A549 (cell line): ENCODE measurements around the gene ZNF362. TPM values are rescaled to one million over a fixed set of nuclear protein-coding genes. Genes with fewer than 3 reads are reported as not detected.

Experiments
- ATAC-seq, 2 experiments: fragments of 200-7000 bp in 1 of 2; fragments of >200 bp in 1 of 2; cut with Nextera tagmentation in 1 of 2; cut with Tn5 transposase in 1 of 2; 3 replicates each; pipeline versions ENCODE4 v1.8.0 to v1.9.1; 2018 to 2020; ENCODE audit warnings: mild to moderate bottlenecking in 1 of 2, moderate library complexity in 1 of 2
- CTCF ChIA-PET: fragments of 300-600 bp; sonication (Branson Sonifier 250); formaldehyde crosslinking; extraction: SDS; loops from one replicate; lab custom pipeline; 2021; ENCODE audit warnings: antibody characterized with exemption, inconsistent platforms; lab: Yijun Ruan, JAX
- POLR2A ChIA-PET: fragments of 350-600 bp; formaldehyde crosslinking; extraction: SDS; loops from one replicate; lab custom pipeline; 2021; ENCODE audit warnings: antibody characterized with exemption, inconsistent platforms; lab: Yijun Ruan, JAX
- DNase-seq, 2 experiments: peaks; one replicate each; pipeline versions ENCODE4 v3.0.0 to v3.0.0-alpha.2; 2011 to 2016; ENCODE audit warnings: low read depth in 1 of 2, low spot score in 1 of 2
- FAIRE-seq: peaks from 2 replicates; lab custom pipeline; 2011; peaks lifted over from hg19 to GRCh38; lab: Jason Lieb, UNC
- H3K27ac ChIP-seq, 2 experiments: fragments of >200 bp; sonication (Bioruptor Twin); formaldehyde crosslinking; 3 replicates each; pipeline ENCODE4 v1.5.1; 2016 to 2017
- H3K4me1 ChIP-seq: fragments of >200 bp; sonication (Bioruptor Twin); formaldehyde crosslinking; 3 replicates; pipeline ENCODE4 v1.6.1; 2016
- H3K4me2 ChIP-seq: fragments of >200 bp; sonication (Bioruptor Twin); formaldehyde crosslinking; 3 replicates; pipeline ENCODE4 v1.6.1; 2016
- H3K4me3 ChIP-seq: fragments of >200 bp; sonication (Bioruptor Twin); formaldehyde crosslinking; 3 replicates; pipeline ENCODE4 v1.5.1; 2016
- H3K9me3 ChIP-seq: fragments of >200 bp; sonication (Bioruptor Twin); formaldehyde crosslinking; 3 replicates; pipeline ENCODE4 v1.6.1; 2016
- CBX8 ChIP-seq: fragments of 200-600 bp; sonication (generic); IDR thresholded peaks from 2 replicates; pipeline ENCODE4 v1.6.1; 2016
- CEBPB ChIP-seq, 2 experiments: fragments of >200 bp in 1 of 2; sonication (Bioruptor Twin) in 1 of 2; formaldehyde crosslinking in 1 of 2; IDR thresholded peaks; 2 replicates each; pipeline ENCODE4 v1.6.1; 2012 to 2016
- CHD2 ChIP-seq: fragments of 150-350 bp; IDR thresholded peaks from 2 replicates; pipeline ENCODE4 v1.6.1; 2014; ENCODE audit warnings: low read length; ENCODE audit not compliant: partially characterized antibody
- EHMT2 ChIP-seq: fragments of 200-600 bp; sonication (generic); IDR thresholded peaks from 2 replicates; pipeline ENCODE4 v1.6.1; 2016; ENCODE audit warnings: antibody characterized with exemption, low read depth, mild to moderate bottlenecking, moderate library complexity
- FOSL2 ChIP-seq, 2 experiments: fragments of 450-650 bp in 1 of 2; fragments of >200 bp in 1 of 2; sonication (Bioruptor Twin) in 1 of 2; formaldehyde crosslinking; IDR thresholded peaks; 2 replicates each; pipeline versions ENCODE4 v1.5.0 to v1.6.1; 2016 to 2020; ENCODE audit warnings: mild to moderate bottlenecking in 1 of 2, moderate library complexity in 1 of 2
- FOXS1 ChIP-seq: fragments of 250-450 bp; sonication (Bioruptor Pico); IDR thresholded peaks from 2 replicates; pipeline ENCODE4 v1.5.0; 2020; ENCODE audit warnings: mild to moderate bottlenecking, moderate library complexity
- HEYL ChIP-seq: fragments of 250-450 bp; sonication (Bioruptor Pico); IDR thresholded peaks from 2 replicates; pipeline ENCODE4 v1.8.0; 2021; ENCODE audit warnings: mild to moderate bottlenecking, moderate library complexity
- JUNB ChIP-seq: fragments of >200 bp; sonication (Bioruptor Twin); formaldehyde crosslinking; IDR thresholded peaks from 2 replicates; pipeline ENCODE4 v1.6.1; 2016
- KDM1A ChIP-seq: fragments of 200-600 bp; sonication (generic); IDR thresholded peaks from 2 replicates; pipeline ENCODE4 v1.6.1; 2016; ENCODE audit warnings: low read depth, mild to moderate bottlenecking
- KDM5A ChIP-seq: fragments of 200-600 bp; sonication (generic); IDR thresholded peaks from 2 replicates; pipeline ENCODE4 v1.6.1; 2016; ENCODE audit warnings: antibody characterized with exemption, mild to moderate bottlenecking
- MAZ ChIP-seq: fragments of 150-350 bp; IDR thresholded peaks from 2 replicates; pipeline ENCODE4 v1.6.1; 2014; ENCODE audit warnings: antibody characterized with exemption, low read depth, low read length, borderline replicate concordance
- NPAS2 ChIP-seq: fragments of 250-450 bp; sonication (Bioruptor Pico); IDR thresholded peaks from 2 replicates; pipeline ENCODE4 v1.8.0; 2022; ENCODE audit warnings: mild to moderate bottlenecking, moderate library complexity, borderline replicate concordance
- PHF8 ChIP-seq: fragments of 200-600 bp; sonication (generic); IDR thresholded peaks from 2 replicates; pipeline ENCODE4 v1.6.1; 2016; ENCODE audit warnings: low read depth, mild to moderate bottlenecking, antibody characterized with exemption, moderate library complexity, borderline replicate concordance
- POLR2A ChIP-seq: IDR thresholded peaks from 2 replicates; pipeline ENCODE4 v1.6.1; 2012; ENCODE audit warnings: mild to moderate bottlenecking, low read length
- RAD21 ChIP-seq, 2 experiments: fragments of >200 bp in 1 of 2; sonication (Bioruptor Twin) in 1 of 2; formaldehyde crosslinking in 1 of 2; IDR thresholded peaks in 1 of 2; conservative IDR thresholded peaks in 1 of 2; 2 replicates in 1 of 2; 3 replicates in 1 of 2; pipeline ENCODE4 v1.6.1; 2012 to 2018; ENCODE audit warnings: inconsistent platforms in 1 of 2
- RCOR1 ChIP-seq: fragments of 150-350 bp; IDR thresholded peaks from 2 replicates; pipeline ENCODE4 v1.6.1; 2014; ENCODE audit warnings: antibody characterized with exemption, low read length, low read depth
- RNF2 ChIP-seq: fragments of 200-600 bp; sonication (generic); IDR thresholded peaks from 2 replicates; pipeline ENCODE4 v1.6.1; 2016; ENCODE audit warnings: low read depth, mild to moderate bottlenecking, antibody characterized with exemption, moderate library complexity, borderline replicate concordance
- SMC3 ChIP-seq: fragments of >200 bp; sonication (Bioruptor Twin); formaldehyde crosslinking; IDR thresholded peaks from 3 replicates; pipeline ENCODE4 v1.6.1; 2018; ENCODE audit warnings: inconsistent platforms
- TFCP2L1 ChIP-seq: fragments of 250-450 bp; sonication (Bioruptor Pico); IDR thresholded peaks from 2 replicates; pipeline ENCODE4 v1.5.0; 2021; ENCODE audit warnings: mild to moderate bottlenecking
- ZC3H11A ChIP-seq: fragments of 450-650 bp; IDR thresholded peaks from 2 replicates; pipeline ENCODE4 v1.6.1; 2014; ENCODE audit warnings: antibody characterized with exemption, mild to moderate bottlenecking
- ZNF302 ChIP-seq: fragments of 250-450 bp; sonication (Bioruptor Pico); IDR thresholded peaks from 2 replicates; pipeline ENCODE4 v1.9.0; 2021; ENCODE audit warnings: inconsistent platforms, mild to moderate bottlenecking, moderate library complexity
- ZSCAN20 ChIP-seq: fragments of 250-450 bp; sonication (Bioruptor Pico); IDR thresholded peaks from 2 replicates; pipeline ENCODE4 v1.8.0; 2022; ENCODE audit warnings: mild to moderate bottlenecking, moderate library complexity
- WGBS: methylation state at CpG from one replicate; pipeline ENCODE4 v1.1.6; 2017; ENCODE audit errors: missing lambda C conversion rate; 5-methylcytosine and 5-hydroxymethylcytosine counted together
- polyA plus RNA-seq, 4 experiments: library from polyadenylated mRNA; depleted of rRNA in 3 of 4; stranded (reverse); fragments of >200 nt; fragmentation: RNase III in 1 of 4; extraction: RNeasy Plus Mini Kit Qiagen cat#74134 plus additional on column Dnase treatment in 1 of 4; gene quantifications; 2 replicates in 3 of 4; 3 replicates in 1 of 4; pipeline ENCODE4 v1.2.3, GENCODE V29; 2011 to 2017
- TF ChIP-seq, protein P1 (sequence below): fragments of >200 bp; sonication (Bioruptor Twin); formaldehyde crosslinking; IDR thresholded peaks from 2 replicates; pipeline ENCODE4 v1.6.1; 2016
- TF ChIP-seq, protein P2 (sequence below): IDR thresholded peaks from 2 replicates; pipeline ENCODE4 v1.6.1; 2012
- TF ChIP-seq, protein P3 (sequence below): IDR thresholded peaks from 2 replicates; pipeline ENCODE4 v1.6.1; 2012; ENCODE audit warnings: low read depth, borderline replicate concordance
- TF ChIP-seq, protein P4 (sequence below): fragments of 250-450 bp; sonication (Bioruptor Pico); IDR thresholded peaks from 2 replicates; pipeline ENCODE4 v1.5.0; 2020; ENCODE audit warnings: low read depth, mild to moderate bottlenecking, moderate library complexity

ZNF362 gene
- polyA plus RNA-seq, 2 of the 4 experiments (the other 2 are of a cell fraction), result 4.8 to 7.9 TPM

DNA sequence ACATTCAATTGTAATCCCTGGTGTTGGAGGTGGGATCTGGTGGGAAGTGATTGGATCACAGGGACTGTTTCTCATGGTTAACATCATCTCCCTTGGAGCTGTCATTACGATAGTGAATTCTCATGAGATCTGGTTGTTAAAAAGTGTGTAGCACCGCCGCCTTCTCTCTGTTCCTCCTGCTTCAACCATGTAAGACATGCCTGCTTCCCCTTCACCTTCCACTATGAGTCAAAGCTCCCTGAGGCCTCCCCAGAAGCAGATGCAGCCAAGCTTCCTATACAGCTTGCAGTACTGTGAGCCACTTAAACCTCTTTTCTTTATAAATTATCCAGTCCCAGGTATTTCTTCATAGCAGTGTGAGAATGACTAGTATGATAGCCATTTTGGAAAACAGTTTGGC, 44.3 kb upstream of the ZNF362 start:
- 75% methylated on average over 3 of the region's 3 CpGs for WGBS

DNA sequence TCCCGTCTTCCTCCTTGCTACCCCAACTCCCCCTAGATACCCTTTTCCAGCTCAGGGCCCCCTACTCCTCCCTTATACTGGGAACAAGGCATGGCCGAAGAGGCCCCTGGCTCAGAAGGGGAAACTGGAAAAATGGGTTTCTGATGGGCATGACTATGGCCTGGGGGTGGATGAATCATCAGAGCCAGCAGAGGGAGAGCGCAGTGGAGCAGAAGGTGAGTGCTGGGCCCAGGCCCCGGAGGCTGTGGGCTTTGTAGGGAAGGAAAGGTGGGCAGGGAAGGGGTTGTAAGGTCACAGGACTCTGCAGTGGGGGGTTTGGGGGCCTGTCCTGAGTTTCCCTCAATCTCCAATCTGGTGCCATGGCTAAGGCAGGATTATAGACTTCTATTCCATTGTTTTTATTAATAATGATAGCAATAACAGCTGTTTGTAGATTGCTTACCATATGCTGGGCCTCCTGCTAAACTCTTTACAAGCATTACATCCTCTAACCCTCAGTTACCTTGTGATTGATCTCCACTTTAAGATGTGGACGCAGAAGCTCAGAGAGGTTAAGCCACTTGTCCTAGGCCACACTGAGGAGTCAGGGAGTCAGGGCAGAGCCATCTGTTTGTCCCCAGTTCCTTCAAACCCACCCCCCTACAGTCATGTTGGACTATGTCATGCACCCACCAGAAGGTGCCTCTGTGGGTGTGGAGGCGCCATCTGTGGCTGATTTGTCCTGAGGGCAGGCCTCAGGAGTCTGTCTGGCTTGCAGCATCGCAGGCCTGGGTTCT, 36.2 kb upstream of the ZNF362 start:
- H3K9me3 ChIP-seq, result peaks cover 5% of the 10 kb centered on the region; the same call in 1 of the 3 replicates
- CTCF ChIA-PET, result interaction anchor here (1.2 kb wide), 1 partner anchor 25 kb away, joined by 3 read pairs; no protein-coding TSS in a partner anchor
- H3K4me2 ChIP-seq, result no peak overlapping the region
- ATAC-seq (peak; percentile 41 to 53; a peak in 3 of 6 replicates), FAIRE-seq (no peak), DNase-seq (peak in 1 of 2 experiments; percentile 18)
- no peak overlapping the region for H3K27ac ChIP-seq
- POLR2A ChIA-PET, result no interaction called here
- H3K4me3 ChIP-seq, result no peak overlapping the region
- no peaks in the 10 kb centered on the region for H3K4me1 ChIP-seq
- 70% methylated on average over 5 of the region's 7 CpGs for WGBS
- TF ChIP-seq, protein P1, sequence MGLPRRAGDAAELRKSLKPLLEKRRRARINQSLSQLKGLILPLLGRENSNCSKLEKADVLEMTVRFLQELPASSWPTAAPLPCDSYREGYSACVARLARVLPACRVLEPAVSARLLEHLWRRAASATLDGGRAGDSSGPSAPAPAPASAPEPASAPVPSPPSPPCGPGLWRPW, result no peak
- TF ChIP-seq FOSL2 (IDR thresholded peaks at IDR 0.05), result no peak
- 0 out of 2 replicates have a peak, but pooled peaks have one; percentile 9 for TF ChIP-seq FOSL2 (CRISPR knock-in tag; IDR thresholded peaks at IDR 0.05)

More for the DNA sequence above, 44.3 kb upstream of the ZNF362 start:
- DNase-seq, result no peak
- CTCF ChIA-PET, result no interaction called here
- ATAC-seq, result no peak
- FAIRE-seq, result no peak
- H3K4me1 ChIP-seq, result no peaks in the 10 kb centered on the region
- no peaks in the 10 kb centered on the region for H3K9me3 ChIP-seq
- no peak overlapping the region for H3K27ac ChIP-seq
- no peak for TF ChIP-seq ZSCAN20 (CRISPR knock-in tag)
- no peak for TF ChIP-seq NPAS2 (CRISPR knock-in tag)
- TF ChIP-seq KDM5A, result no peak
- no peak for TF ChIP-seq FOXS1
- TF ChIP-seq, protein P2, sequence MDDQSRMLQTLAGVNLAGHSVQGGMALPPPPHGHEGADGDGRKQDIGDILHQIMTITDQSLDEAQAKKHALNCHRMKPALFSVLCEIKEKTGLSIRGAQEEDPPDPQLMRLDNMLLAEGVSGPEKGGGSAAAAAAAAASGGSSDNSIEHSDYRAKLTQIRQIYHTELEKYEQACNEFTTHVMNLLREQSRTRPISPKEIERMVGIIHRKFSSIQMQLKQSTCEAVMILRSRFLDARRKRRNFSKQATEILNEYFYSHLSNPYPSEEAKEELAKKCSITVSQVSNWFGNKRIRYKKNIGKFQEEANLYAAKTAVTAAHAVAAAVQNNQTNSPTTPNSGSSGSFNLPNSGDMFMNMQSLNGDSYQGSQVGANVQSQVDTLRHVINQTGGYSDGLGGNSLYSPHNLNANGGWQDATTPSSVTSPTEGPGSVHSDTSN, result no peak
- TF ChIP-seq, protein P3, sequence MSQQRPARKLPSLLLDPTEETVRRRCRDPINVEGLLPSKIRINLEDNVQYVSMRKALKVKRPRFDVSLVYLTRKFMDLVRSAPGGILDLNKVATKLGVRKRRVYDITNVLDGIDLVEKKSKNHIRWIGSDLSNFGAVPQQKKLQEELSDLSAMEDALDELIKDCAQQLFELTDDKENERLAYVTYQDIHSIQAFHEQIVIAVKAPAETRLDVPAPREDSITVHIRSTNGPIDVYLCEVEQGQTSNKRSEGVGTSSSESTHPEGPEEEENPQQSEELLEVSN, result no peak
- TF ChIP-seq PHF8, result no peak
- no peak for TF ChIP-seq RNF2
- no peak for TF ChIP-seq EHMT2
- TF ChIP-seq CBX8, result no peak
- TF ChIP-seq SMC3, result no peak
- no peak for TF ChIP-seq ZNF302 (CRISPR knock-in tag)
- no peak for TF ChIP-seq HEYL (CRISPR knock-in tag)
- TF ChIP-seq MAZ, result no peak
- no peak for TF ChIP-seq RCOR1
- TF ChIP-seq CEBPB (IDR thresholded peaks at IDR 0.05), result no peak
- no peak for TF ChIP-seq CHD2
- no peak for TF ChIP-seq POLR2A
- no peak overlapping the region for H3K4me3 ChIP-seq
- H3K4me2 ChIP-seq, result no peak overlapping the region
- POLR2A ChIA-PET, result no interaction called here

DNA sequence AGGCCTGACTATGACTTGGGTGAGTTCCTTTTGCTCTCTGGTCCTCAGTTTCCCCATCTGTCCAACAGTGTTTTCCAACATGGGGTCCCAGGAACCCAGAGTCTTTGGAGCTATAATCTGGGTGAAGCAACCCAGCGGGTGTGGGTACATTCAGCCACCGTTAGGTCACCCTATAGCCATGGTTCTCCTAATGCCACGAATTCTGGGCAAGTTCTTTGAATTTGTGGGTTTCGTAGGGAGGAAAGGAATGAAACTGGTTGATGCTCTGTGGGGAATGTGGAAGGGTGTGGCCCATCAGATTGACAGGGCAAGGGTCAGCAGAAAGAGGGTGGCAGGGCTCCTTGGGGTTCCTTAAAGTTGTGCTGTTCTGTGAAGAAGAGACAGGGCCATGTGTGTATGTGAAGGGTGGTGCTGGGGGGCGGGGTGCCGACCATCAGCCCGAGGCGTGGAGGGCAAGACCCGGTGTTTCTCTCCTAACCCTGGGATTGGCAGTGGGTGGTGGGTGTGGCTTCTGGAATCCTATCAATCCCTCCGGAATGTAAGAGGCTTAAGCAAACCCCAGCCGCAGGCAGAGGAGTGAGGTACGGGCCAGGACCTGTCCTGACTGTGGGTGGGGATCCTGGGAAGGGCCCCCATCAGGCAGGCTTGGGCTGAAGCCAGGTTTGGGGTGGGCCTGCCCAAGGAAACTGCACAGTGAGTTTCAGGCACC, 35.5 kb upstream of the ZNF362 start:
- CTCF ChIA-PET, result interaction anchor here (1.2 kb wide), 1 partner anchor 24 kb away, joined by 3 read pairs; no protein-coding TSS in a partner anchor
- TF ChIP-seq, protein P4, sequence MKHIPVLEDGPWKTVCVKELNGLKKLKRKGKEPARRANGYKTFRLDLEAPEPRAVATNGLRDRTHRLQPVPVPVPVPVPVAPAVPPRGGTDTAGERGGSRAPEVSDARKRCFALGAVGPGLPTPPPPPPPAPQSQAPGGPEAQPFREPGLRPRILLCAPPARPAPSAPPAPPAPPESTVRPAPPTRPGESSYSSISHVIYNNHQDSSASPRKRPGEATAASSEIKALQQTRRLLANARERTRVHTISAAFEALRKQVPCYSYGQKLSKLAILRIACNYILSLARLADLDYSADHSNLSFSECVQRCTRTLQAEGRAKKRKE (CRISPR knock-in tag), result no peak
- TF ChIP-seq FOXS1, result no peak
- TF ChIP-seq JUNB, result no peak
- TF ChIP-seq TFCP2L1 (CRISPR knock-in tag), result no peak
- no peak for TF ChIP-seq KDM1A
- no peak for TF ChIP-seq ZC3H11A
- no peak for TF ChIP-seq RAD21 (conservative IDR thresholded peaks at IDR 0.05 in 1 of 2, IDR thresholded peaks at IDR 0.05 in 1 of 2)
- TF ChIP-seq POLR2A, result no peak
- H3K4me3 ChIP-seq, result no peak overlapping the region
- no peak for DNase-seq
- WGBS, result 50% methylated on average over 10 of the region's 12 CpGs
- POLR2A ChIA-PET, result no interaction called here
- H3K9me3 ChIP-seq, result peaks cover 5% of the 10 kb centered on the region; the same call in 1 of the 3 replicates
- no peak for ATAC-seq
- no peak for FAIRE-seq
- H3K4me1 ChIP-seq, result no peaks in the 10 kb centered on the region
- no peak overlapping the region for H3K4me2 ChIP-seq
- H3K27ac ChIP-seq, result no peak overlapping the region
